HEK293 (cell line): ENCODE data around the gene SLC7A1.

Experiments
- CTCF ChIA-PET: fragments of 350-600 bp; formaldehyde crosslinking; extraction: SDS; loops from one replicate; lab custom pipeline; 2021; ENCODE audit warnings: antibody characterized with exemption; lab: Yijun Ruan, JAX
- POLR2A ChIA-PET: fragments of 300-600 bp; formaldehyde crosslinking; extraction: SDS; loops from one replicate; lab custom pipeline; 2020; ENCODE audit warnings: antibody characterized with exemption, inconsistent platforms; lab: Yijun Ruan, JAX
- H3K27ac ChIP-seq: fragments of 200-500 bp; sonication (Bioruptor generic); 2 replicates; pipeline ENCODE4 v1.5.1; 2014; ENCODE audit warnings: low read depth, low read length, control low read depth, inconsistent platforms; ENCODE audit errors: extremely low read depth
- H3K36me3 ChIP-seq, 2 experiments: fragments of 200-500 bp in 1 of 2; sonication (Bioruptor generic) in 1 of 2; 1 replicate in 1 of 2; 2 replicates in 1 of 2; pipeline ENCODE4 v1.5.1; 2014 to 2017; ENCODE audit warnings: inconsistent platforms in 2 of 2, low read length in 2 of 2; ENCODE audit not compliant: control insufficient read depth in 2 of 2, insufficient read depth in 1 of 2
- H3K4me1 ChIP-seq: fragments of 200-500 bp; sonication (Bioruptor generic); 2 replicates; pipeline ENCODE4 v1.5.1; 2014; ENCODE audit warnings: mild to moderate bottlenecking, low read length, inconsistent platforms; ENCODE audit not compliant: control insufficient read depth, insufficient read depth
- H3K4me3 ChIP-seq: 2 replicates; pipeline ENCODE4 v1.5.1; 2011; ENCODE audit warnings: low read depth, mild to moderate bottlenecking, control low read depth, low read length, moderate library complexity
- H3K9me3 ChIP-seq: fragments of 200-500 bp; sonication (Bioruptor generic); 2 replicates; pipeline ENCODE4 v1.5.1; 2014; ENCODE audit warnings: low read depth, low read length, inconsistent platforms; ENCODE audit not compliant: control insufficient read depth, insufficient read depth
- GLI4 ChIP-seq: fragments of 450-650 bp; formaldehyde crosslinking; IDR thresholded peaks from 2 replicates; pipeline ENCODE4 v1.5.1; 2016; ENCODE audit warnings: missing biosample characterization, missing genetic modification characterization
- KLF16 ChIP-seq: fragments of 450-650 bp; formaldehyde crosslinking; IDR thresholded peaks from 2 replicates; pipeline ENCODE4 v1.5.1; 2017; ENCODE audit warnings: missing biosample characterization, missing genetic modification characterization
- TRIM28 ChIP-seq: IDR thresholded peaks from 2 replicates; pipeline ENCODE4 v1.6.1; 2011; ENCODE audit warnings: low read length, control low read depth, borderline replicate concordance
- ZFHX2 ChIP-seq: fragments of 450-650 bp; formaldehyde crosslinking; conservative IDR thresholded peaks from 2 replicates; pipeline ENCODE4 v1.5.1; 2016; ENCODE audit warnings: missing biosample characterization, missing genetic modification characterization
- ZFP41 ChIP-seq: fragments of 450-650 bp; formaldehyde crosslinking; IDR thresholded peaks from 2 replicates; pipeline ENCODE4 v1.5.1; 2016; ENCODE audit warnings: missing biosample characterization, missing genetic modification characterization, borderline replicate concordance
- ZNF16 ChIP-seq: fragments of 450-650 bp; formaldehyde crosslinking; IDR thresholded peaks from 2 replicates; pipeline ENCODE4 v1.5.1; 2016; ENCODE audit warnings: low read depth, missing biosample characterization, missing genetic modification characterization
- ZNF175 ChIP-seq: fragments of 450-650 bp; formaldehyde crosslinking; IDR thresholded peaks from 2 replicates; pipeline ENCODE4 v1.5.1; 2016; ENCODE audit warnings: missing biosample characterization, missing genetic modification characterization
- ZNF664 ChIP-seq: fragments of 450-650 bp; formaldehyde crosslinking; IDR thresholded peaks from 2 replicates; pipeline ENCODE4 v1.5.1; 2016; ENCODE audit warnings: missing biosample characterization, missing genetic modification characterization
- TF ChIP-seq, protein P1 (sequence below): fragments of 450-650 bp; formaldehyde crosslinking; IDR thresholded peaks from 2 replicates; pipeline ENCODE4 v1.5.1; 2017; ENCODE audit warnings: missing biosample characterization, missing genetic modification characterization
- TF ChIP-seq, protein P2 (sequence below): fragments of 450-650 bp; formaldehyde crosslinking; IDR thresholded peaks from 2 replicates; pipeline ENCODE4 v1.5.1; 2016; ENCODE audit warnings: missing biosample characterization, missing genetic modification characterization
- TF ChIP-seq, protein P3 (sequence below): fragments of 450-650 bp; formaldehyde crosslinking; IDR thresholded peaks from 2 replicates; pipeline ENCODE4 v1.5.1; 2016; ENCODE audit warnings: missing biosample characterization, missing genetic modification characterization
- TF ChIP-seq, protein P4 (sequence below): fragments of 450-650 bp; formaldehyde crosslinking; conservative IDR thresholded peaks from 2 replicates; pipeline ENCODE4 v1.5.1; 2016; ENCODE audit warnings: low read depth, missing biosample characterization, missing genetic modification characterization
- TF ChIP-seq, protein P5 (sequence below): fragments of 450-650 bp; formaldehyde crosslinking; IDR thresholded peaks from 2 replicates; pipeline ENCODE4 v1.5.1; 2017; ENCODE audit warnings: missing biosample characterization, missing genetic modification characterization
- TF ChIP-seq, protein P6 (sequence below): fragments of 450-650 bp; formaldehyde crosslinking; IDR thresholded peaks from 2 replicates; pipeline ENCODE4 v1.5.1; 2016; ENCODE audit warnings: missing biosample characterization, missing genetic modification characterization
- TF ChIP-seq, protein P7 (sequence below): fragments of 450-650 bp; formaldehyde crosslinking; IDR thresholded peaks from 2 replicates; pipeline ENCODE4 v1.5.1; 2016; ENCODE audit warnings: missing biosample characterization, missing genetic modification characterization

Gene SLC7A1

DNA sequence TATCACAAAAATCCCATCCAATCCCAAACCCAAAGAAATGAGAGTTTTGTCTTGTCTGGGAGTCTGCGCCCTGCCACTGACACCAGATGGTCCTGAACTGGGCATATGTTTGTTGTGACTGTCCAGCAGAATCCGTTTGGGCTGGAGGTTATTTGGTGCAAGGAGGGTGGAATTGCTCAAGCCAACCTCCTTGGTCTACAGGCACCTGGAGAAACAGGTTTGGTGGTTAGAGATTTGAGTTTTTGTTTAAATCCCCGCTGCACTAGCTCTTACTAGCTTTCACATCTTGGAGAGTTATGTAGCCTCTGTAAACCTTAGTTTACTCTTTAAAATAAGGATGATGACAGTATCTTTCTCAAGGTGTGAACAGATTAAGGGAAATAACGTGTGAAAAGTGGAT lies 101.7 kb downstream of the SLC7A1 start:
- no peaks in the 10 kb centered on the region for H3K9me3 ChIP-seq
- ChIA-PET CTCF (interaction anchor here (2.8 kb wide), 1 partner anchor 21 kb away, joined by 6 read pairs; no protein-coding TSS in a partner anchor), POLR2A (no interaction called here)
- no peak overlapping the region for H3K27ac ChIP-seq
- no peak overlapping the region for H3K4me3 ChIP-seq
- H3K36me3 ChIP-seq = no peaks in the 10 kb centered on the region
- no peaks in the 10 kb centered on the region for H3K4me1 ChIP-seq
- TF ChIP-seq, protein P1, sequence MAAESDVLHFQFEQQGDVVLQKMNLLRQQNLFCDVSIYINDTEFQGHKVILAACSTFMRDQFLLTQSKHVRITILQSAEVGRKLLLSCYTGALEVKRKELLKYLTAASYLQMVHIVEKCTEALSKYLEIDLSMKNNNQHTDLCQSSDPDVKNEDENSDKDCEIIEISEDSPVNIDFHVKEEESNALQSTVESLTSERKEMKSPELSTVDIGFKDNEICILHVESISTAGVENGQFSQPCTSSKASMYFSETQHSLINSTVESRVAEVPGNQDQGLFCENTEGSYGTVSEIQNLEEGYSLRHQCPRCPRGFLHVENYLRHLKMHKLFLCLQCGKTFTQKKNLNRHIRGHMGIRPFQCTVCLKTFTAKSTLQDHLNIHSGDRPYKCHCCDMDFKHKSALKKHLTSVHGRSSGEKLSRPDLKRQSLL (tag by site-specific recombination) = no peak
- TF ChIP-seq ZFP41 (tag by site-specific recombination) (no peak), KLF16 (no peak), GLI4 (tag by site-specific recombination) (no peak), ZNF175 (tag by site-specific recombination) (no peak), TRIM28 (no peak), ZFHX2 (tag by site-specific recombination) (no peak), ZNF664 (tag by site-specific recombination) (no peak), ZNF16 (no peak)
- TF ChIP-seq, protein P2, sequence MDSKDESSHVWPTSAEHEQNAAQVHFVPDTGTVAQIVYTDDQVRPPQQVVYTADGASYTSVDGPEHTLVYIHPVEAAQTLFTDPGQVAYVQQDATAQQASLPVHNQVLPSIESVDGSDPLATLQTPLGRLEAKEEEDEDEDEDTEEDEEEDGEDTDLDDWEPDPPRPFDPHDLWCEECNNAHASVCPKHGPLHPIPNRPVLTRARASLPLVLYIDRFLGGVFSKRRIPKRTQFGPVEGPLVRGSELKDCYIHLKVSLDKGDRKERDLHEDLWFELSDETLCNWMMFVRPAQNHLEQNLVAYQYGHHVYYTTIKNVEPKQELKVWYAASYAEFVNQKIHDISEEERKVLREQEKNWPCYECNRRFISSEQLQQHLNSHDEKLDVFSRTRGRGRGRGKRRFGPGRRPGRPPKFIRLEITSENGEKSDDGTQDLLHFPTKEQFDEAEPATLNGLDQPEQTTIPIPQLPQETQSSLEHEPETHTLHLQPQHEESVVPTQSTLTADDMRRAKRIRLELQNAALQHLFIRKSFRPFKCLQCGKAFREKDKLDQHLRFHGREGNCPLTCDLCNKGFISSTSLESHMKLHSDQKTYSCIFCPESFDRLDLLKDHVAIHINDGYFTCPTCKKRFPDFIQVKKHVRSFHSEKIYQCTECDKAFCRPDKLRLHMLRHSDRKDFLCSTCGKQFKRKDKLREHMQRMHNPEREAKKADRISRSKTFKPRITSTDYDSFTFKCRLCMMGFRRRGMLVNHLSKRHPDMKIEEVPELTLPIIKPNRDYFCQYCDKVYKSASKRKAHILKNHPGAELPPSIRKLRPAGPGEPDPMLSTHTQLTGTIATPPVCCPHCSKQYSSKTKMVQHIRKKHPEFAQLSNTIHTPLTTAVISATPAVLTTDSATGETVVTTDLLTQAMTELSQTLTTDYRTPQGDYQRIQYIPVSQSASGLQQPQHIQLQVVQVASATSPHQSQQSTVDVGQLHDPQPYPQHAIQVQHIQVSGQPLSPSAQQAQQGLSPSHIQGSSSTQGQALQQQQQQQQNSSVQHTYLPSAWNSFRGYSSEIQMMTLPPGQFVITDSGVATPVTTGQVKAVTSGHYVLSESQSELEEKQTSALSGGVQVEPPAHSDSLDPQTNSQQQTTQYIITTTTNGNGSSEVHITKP = no peak
- TF ChIP-seq, protein P3, sequence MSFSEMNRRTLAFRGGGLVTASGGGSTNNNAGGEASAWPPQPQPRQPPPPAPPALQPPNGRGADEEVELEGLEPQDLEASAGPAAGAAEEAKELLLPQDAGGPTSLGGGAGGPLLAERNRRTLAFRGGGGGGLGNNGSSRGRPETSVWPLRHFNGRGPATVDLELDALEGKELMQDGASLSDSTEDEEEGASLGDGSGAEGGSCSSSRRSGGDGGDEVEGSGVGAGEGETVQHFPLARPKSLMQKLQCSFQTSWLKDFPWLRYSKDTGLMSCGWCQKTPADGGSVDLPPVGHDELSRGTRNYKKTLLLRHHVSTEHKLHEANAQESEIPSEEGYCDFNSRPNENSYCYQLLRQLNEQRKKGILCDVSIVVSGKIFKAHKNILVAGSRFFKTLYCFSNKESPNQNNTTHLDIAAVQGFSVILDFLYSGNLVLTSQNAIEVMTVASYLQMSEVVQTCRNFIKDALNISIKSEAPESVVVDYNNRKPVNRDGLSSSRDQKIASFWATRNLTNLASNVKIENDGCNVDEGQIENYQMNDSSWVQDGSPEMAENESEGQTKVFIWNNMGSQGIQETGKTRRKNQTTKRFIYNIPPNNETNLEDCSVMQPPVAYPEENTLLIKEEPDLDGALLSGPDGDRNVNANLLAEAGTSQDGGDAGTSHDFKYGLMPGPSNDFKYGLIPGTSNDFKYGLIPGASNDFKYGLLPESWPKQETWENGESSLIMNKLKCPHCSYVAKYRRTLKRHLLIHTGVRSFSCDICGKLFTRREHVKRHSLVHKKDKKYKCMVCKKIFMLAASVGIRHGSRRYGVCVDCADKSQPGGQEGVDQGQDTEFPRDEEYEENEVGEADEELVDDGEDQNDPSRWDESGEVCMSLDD (tag by site-specific recombination) = no peak
- TF ChIP-seq, protein P4, sequence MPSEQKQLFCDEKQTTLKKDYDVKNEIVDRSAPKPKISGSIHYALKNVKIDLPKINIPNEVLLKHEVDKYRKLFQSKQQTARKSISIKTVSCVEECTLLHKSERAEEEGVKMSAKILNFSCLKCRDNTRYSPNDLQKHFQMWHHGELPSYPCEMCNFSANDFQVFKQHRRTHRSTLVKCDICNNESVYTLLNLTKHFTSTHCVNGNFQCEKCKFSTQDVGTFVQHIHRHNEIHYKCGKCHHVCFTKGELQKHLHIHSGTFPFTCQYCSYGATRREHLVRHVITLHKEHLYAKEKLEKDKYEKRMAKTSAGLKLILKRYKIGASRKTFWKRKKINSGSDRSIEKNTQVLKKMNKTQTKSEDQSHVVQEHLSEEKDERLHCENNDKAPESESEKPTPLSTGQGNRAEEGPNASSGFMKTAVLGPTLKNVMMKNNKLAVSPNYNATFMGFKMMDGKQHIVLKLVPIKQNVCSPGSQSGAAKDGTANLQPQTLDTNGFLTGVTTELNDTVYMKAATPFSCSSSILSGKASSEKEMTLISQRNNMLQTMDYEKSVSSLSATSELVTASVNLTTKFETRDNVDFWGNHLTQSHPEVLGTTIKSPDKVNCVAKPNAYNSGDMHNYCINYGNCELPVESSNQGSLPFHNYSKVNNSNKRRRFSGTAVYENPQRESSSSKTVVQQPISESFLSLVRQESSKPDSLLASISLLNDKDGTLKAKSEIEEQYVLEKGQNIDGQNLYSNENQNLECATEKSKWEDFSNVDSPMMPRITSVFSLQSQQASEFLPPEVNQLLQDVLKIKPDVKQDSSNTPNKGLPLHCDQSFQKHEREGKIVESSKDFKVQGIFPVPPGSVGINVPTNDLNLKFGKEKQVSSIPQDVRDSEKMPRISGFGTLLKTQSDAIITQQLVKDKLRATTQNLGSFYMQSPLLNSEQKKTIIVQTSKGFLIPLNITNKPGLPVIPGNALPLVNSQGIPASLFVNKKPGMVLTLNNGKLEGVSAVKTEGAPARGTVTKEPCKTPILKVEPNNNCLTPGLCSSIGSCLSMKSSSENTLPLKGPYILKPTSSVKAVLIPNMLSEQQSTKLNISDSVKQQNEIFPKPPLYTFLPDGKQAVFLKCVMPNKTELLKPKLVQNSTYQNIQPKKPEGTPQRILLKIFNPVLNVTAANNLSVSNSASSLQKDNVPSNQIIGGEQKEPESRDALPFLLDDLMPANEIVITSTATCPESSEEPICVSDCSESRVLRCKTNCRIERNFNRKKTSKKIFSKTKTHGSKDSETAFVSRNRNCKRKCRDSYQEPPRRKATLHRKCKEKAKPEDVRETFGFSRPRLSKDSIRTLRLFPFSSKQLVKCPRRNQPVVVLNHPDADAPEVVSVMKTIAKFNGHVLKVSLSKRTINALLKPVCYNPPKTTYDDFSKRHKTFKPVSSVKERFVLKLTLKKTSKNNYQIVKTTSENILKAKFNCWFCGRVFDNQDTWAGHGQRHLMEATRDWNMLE (tag by site-specific recombination) = no peak
- TF ChIP-seq, protein P5, sequence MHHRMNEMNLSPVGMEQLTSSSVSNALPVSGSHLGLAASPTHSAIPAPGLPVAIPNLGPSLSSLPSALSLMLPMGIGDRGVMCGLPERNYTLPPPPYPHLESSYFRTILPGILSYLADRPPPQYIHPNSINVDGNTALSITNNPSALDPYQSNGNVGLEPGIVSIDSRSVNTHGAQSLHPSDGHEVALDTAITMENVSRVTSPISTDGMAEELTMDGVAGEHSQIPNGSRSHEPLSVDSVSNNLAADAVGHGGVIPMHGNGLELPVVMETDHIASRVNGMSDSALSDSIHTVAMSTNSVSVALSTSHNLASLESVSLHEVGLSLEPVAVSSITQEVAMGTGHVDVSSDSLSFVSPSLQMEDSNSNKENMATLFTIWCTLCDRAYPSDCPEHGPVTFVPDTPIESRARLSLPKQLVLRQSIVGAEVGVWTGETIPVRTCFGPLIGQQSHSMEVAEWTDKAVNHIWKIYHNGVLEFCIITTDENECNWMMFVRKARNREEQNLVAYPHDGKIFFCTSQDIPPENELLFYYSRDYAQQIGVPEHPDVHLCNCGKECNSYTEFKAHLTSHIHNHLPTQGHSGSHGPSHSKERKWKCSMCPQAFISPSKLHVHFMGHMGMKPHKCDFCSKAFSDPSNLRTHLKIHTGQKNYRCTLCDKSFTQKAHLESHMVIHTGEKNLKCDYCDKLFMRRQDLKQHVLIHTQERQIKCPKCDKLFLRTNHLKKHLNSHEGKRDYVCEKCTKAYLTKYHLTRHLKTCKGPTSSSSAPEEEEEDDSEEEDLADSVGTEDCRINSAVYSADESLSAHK (tag by site-specific recombination) = no peak
- TF ChIP-seq, protein P6, sequence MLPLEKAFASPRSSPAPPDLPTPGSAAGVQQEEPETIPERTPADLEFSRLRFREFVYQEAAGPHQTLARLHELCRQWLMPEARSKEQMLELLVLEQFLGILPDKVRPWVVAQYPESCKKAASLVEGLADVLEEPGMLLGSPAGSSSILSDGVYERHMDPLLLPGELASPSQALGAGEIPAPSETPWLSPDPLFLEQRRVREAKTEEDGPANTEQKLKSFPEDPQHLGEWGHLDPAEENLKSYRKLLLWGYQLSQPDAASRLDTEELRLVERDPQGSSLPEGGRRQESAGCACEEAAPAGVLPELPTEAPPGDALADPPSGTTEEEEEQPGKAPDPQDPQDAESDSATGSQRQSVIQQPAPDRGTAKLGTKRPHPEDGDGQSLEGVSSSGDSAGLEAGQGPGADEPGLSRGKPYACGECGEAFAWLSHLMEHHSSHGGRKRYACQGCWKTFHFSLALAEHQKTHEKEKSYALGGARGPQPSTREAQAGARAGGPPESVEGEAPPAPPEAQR (tag by site-specific recombination) = no peak
- TF ChIP-seq, protein P7, sequence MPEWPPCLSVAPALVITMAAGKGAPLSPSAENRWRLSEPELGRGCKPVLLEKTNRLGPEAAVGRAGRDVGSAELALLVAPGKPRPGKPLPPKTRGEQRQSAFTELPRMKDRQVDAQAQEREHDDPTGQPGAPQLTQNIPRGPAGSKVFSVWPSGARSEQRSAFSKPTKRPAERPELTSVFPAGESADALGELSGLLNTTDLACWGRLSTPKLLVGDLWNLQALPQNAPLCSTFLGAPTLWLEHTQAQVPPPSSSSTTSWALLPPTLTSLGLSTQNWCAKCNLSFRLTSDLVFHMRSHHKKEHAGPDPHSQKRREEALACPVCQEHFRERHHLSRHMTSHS = no peak
